Epithelial cell of proximal tubule (primary cell): ENCODE results near the gene NOM1. TPM values are rescaled to one million over a fixed set of nuclear protein-coding genes. Genes with fewer than 3 reads are reported as not detected.

Experiments
- DNase-seq: peaks from one replicate; pipeline ENCODE4 v3.0.0-alpha.2; 2011; ENCODE audit warnings: low read depth
- H3K4me3 ChIP-seq: 2 replicates; pipeline ENCODE4 v1.5.1; 2011; ENCODE audit warnings: low read depth, mild to moderate bottlenecking, low read length
- total RNA-seq: library from RNA; depleted of rRNA; stranded (reverse); fragments of >200 nt; gene quantifications from 2 replicates; pipeline ENCODE4 v1.2.3, GENCODE V29; 2015
- TF ChIP-seq, protein P1 (sequence below): conservative IDR thresholded peaks from 2 replicates; pipeline ENCODE4 v1.5.1; 2012; ENCODE audit warnings: low read depth, mild to moderate bottlenecking, low read length

NOM1 gene
- total RNA-seq, 1 donor from 2014 or later = 8.9 TPM

DNA sequence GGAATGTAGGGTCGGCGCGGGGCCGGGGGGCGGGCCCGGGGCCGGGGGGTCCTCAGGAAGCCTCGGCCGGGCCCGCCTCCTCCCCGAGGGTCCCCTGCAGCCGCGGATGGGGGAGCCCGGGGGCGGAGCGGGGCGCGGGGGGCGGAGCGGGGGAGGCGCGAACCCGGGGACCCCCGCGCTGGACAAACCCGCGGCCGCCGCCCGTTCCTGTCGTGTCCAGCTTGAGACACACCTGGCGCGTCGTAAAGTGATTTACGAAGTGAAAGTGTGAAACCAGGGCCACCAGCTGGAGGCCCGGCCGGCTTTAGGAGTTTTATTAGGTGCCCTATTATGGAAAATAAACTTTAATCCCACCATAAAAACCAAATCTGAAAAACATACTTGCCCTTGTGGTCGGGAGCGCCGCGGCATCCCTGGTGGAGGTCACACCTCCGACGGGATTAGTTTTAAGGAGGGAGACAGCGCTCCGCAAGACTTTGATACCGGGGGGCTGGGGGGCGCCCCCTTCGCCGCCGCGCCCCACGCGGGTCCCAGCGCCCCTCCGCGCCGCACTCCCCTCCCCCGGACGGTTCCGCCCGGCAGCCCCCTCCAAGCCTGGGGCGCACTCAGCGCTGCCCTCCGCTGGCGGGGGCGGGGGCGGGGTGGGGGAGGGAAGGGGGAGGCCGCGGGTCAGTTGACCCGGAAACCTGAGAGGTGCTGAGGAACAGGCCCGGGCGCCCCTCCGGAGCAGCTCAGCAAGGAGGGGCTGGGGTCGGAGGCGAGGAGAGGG, 50.6 kb downstream of the NOM1 start:
- peak overlapping the region; percentile 48 for H3K4me3 ChIP-seq
- TF ChIP-seq, protein P1, sequence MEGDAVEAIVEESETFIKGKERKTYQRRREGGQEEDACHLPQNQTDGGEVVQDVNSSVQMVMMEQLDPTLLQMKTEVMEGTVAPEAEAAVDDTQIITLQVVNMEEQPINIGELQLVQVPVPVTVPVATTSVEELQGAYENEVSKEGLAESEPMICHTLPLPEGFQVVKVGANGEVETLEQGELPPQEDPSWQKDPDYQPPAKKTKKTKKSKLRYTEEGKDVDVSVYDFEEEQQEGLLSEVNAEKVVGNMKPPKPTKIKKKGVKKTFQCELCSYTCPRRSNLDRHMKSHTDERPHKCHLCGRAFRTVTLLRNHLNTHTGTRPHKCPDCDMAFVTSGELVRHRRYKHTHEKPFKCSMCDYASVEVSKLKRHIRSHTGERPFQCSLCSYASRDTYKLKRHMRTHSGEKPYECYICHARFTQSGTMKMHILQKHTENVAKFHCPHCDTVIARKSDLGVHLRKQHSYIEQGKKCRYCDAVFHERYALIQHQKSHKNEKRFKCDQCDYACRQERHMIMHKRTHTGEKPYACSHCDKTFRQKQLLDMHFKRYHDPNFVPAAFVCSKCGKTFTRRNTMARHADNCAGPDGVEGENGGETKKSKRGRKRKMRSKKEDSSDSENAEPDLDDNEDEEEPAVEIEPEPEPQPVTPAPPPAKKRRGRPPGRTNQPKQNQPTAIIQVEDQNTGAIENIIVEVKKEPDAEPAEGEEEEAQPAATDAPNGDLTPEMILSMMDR = no peak
- DNase-seq = no peak

DNA sequence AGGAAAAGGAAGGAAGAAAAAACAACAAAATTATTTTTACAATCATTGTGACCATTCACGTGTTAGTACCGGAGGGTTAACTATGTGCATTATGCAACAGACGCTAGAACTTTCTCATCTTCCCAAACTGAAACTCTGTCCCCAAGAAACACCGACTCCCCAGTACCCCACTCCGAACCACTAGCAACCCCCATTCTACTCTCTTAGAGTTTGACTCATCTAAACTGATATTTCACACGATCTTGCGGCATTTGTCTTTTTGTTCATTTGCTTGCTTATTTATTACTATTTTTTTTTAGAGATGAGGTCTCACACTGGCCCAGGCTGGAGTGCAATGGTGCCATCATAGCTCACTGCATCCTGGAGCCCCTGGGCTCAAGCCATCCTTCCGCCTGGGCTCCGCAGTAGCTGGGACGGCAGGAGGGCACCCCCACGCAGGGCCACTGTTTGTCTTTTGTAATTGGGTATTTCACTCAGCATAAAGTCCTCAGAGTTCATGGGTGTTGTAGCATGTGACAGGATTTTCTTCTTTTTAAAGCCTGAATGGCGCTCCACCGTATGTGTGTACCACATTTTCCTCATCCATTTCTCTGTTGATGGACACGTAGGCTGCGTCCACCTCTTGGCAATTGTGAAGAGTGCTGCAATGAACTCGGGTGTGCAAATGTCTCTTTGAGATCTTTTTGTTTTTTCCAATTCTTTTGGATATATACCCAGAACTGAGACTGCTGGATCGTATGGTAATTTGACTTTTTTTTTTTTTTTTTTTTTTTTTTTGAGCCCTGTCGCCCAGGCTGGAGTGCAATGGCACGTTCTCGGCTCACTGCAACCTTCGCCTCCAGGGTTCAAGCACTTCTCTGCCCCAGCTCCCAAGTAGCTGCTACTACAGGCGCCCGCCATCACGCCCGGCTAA, 51.5 kb downstream of the NOM1 start:
- DNase-seq = no peak
- peak overlapping the region; percentile 6 for H3K4me3 ChIP-seq
- TF ChIP-seq, protein P1 = no peak

DNA sequence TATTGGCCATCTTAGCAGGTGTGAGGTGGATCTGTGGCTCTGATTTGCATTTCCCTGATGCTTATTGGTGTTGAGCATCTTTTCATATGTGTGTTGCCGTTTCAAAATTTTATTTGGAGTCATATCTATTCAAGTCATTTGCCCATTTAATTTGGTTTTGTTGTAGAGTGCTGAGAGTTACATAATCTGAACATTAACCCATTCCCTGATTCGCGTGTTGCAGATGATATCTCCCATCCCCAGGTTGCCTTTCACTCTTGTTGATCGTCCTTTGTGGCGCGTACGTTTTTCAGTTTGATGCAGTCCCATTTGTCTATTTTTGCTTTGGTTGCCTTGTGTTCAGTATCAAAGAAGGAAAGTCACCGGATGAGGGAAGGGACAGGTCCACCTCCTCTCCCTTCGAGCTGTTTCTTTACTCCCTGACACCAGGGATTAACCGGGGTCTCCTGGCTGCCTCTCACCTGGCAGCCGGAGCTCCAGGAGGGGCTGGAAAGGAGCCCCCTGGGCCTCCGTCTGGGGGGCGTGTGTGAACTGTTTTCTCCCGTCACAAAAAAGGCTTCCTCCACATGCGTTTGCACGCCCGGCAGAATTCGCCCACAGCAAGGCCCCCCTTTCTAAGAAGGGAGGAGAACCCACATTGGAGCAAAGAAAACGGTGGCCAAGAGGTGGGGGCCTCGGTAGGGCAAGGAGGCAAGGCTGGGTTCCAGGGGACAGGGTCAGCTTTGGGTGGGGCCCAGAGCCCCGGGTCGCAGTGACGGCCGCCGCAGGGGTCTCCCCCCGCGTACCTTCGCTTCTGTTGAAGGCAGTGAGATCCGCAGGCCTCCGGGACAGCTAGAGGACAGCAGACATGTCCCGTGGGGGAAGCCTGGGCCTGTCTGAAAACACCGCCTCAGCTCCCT, 52.7 kb downstream of the NOM1 start:
- DNase-seq = no peak
- no peak overlapping the region for H3K4me3 ChIP-seq
- TF ChIP-seq, protein P1 = no peak

DNA sequence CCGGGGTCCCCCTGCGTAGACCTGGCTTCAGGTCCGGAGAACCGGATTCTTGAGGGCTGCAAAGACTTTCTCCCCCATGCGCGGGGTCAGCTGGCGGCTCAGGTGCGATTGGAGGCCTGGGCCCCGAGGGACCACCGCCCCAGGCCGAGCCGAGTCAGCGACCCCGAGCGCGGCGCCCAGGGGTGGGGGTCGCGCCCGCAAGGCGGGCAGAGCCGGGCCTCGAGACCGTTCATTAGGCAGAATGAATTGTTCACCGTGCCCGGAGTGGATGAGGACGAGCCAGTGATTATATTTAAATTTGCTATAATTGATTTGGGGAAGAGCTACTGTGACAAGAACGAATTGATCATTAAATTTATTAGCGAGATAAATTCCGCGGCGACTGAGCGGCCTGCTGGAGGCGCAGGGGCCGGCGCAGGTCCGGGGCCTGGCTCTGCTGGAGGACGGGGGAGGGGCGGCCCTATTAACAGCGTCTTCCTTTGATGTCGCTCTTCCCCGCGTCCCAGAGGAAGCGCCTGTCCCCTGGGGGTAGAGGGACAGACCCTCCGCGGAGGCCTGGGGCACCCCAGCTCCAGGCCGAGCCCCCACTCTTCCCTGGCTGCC, 53.4 kb downstream of the NOM1 start:
- DNase-seq = no peak
- H3K4me3 ChIP-seq = no peak overlapping the region
- TF ChIP-seq, protein P1 = no peak

DNA sequence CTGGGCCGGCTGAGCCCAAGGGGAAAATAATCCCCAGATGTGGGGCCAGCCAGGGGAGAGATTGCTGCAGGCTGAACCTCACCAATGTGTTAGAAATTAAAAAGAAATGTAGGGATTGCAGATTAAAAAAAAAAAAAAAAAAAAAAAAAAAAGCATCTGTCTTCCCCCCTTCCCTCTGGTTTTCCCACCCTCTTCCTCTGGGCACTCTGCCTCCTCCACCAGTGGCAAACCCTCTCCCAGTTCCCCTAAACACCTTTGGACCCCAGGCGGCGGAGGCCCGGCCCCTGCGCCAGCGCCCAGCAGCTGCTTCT, 53.9 kb downstream of the NOM1 start:
- no peak for DNase-seq
- TF ChIP-seq, protein P1 = no peak
- no peak overlapping the region for H3K4me3 ChIP-seq

DNA sequence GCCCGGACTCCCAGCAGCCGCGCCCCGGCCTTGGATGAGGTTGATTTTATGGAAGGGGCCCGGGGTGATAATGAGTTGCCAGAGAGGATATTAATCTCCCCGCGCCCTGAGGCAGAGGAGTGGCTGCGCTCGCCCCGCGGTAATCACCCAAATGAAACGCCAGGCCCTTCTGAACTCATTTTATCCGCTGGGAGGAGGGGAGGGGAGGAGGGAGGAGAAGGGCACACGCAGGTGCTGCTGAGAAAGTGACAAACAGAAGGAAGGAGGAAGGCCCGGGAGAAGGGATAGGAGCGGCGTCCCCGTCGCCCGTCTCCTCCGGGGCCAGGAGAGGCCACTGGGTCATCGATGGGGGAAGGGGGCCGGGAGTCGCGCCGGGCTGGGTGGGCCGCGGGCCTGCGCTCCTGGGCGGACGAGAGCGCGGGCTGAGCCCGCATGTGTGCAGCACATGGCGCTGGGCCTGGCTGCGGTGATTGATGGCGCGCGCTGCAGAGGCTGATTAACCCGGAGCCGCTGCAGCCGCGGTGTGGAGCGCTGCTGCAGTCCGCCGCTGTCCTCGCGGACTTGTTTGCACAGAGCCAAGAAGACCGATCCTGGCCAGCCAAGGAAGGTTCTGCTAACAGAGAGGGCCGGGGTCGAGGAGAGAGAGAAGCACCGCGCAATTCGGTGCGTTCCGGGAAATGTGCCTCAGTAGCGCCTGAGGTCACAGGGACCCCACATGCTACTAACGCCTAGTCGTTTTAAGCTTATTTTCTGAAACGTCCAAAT, 54.4 kb downstream of the NOM1 start:
- no peak overlapping the region for H3K4me3 ChIP-seq
- no peak for DNase-seq

More for the DNA sequence above, 54.4 kb downstream of the NOM1 start:
- TF ChIP-seq, protein P1 = no peak
